ENCODE measurements around the gene ZNF143.
"Not testable (repeated sequence)": the region's sequence is repeated elsewhere in the genome, so short reads cannot be mapped to it uniquely, and the experiment has no call there.

ZNF143 gene

GRCh38 chr11:9448576-9449352 is 12.0 kb upstream of the ZNF143 start:
- no peak overlapping the region for H3K27ac ChIP-seq (ENCODE audit: poor library complexity, severe bottlenecking)
- no peak overlapping the region for H3K4me3 ChIP-seq (ENCODE audit: severe bottlenecking)
- ATAC-seq (ENCODE audit: low read depth) = no peak
- TF ChIP-seq CTCF (IDR thresholded peaks at IDR 0.05; ENCODE audit: poor library complexity, severe bottlenecking) = no peak
- H3K9me3 ChIP-seq (ENCODE audit: severe bottlenecking) = no peaks in the 10 kb centered on the region
- peaks cover 41% of the 10 kb centered on the region for H3K36me3 ChIP-seq (ENCODE audit: low read depth)
- H3K4me1 ChIP-seq (ENCODE audit: insufficient read depth, poor library complexity, severe bottlenecking) = no peaks in the 10 kb centered on the region
- H3K27me3 ChIP-seq (ENCODE audit: insufficient read depth, poor library complexity, severe bottlenecking) = no peaks in the 10 kb centered on the region
- DNase-seq (ENCODE audit: low spot score) = no peak

- not testable (repeated sequence) for DNase-seq (ENCODE audit: low spot score); H3K4me3 ChIP-seq (ENCODE audit: severe bottlenecking); H3K4me1 ChIP-seq (ENCODE audit: insufficient read depth, poor library complexity, severe bottlenecking); H3K9me3 ChIP-seq (ENCODE audit: severe bottlenecking); ATAC-seq (ENCODE audit: low read depth); H3K27me3 ChIP-seq (ENCODE audit: insufficient read depth, poor library complexity, severe bottlenecking); H3K27ac ChIP-seq (ENCODE audit: poor library complexity, severe bottlenecking)
- peaks cover 14% of the 10 kb centered on the region for H3K36me3 ChIP-seq (ENCODE audit: low read depth)
Observed at GRCh38 chr11:9452023-9452422, 8.8 kb upstream of the ZNF143 start.

DNA sequence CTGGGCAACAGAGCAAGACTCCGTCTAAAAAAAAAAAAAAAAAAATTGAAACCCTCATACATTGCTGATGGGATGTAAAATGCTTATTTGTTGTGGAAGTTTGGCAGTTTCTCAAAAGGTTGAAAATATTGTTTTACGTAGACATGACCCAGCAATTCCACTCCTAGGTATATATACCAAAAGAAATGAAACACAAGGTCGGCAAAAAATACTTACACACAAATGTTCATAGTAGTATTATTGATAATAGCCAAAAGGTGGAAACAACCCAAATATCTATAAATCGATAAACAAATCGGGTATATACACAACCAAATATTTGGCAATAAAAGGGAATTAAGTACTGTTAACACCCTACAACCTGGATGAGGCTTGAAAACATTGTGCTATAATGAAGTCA is 5.1 kb upstream of the ZNF143 start:
- Histone ChIP-seq H3K9me3 (ENCODE audit: severe bottlenecking) (no peaks in the 10 kb centered on the region), H3K27ac (ENCODE audit: poor library complexity, severe bottlenecking) (no peak overlapping the region), H3K36me3 (ENCODE audit: low read depth) (no peaks in the 10 kb centered on the region), H3K4me1 (ENCODE audit: insufficient read depth, poor library complexity, severe bottlenecking) (no peaks in the 10 kb centered on the region), H3K27me3 (ENCODE audit: insufficient read depth, poor library complexity, severe bottlenecking) (no peaks in the 10 kb centered on the region), H3K4me3 (ENCODE audit: severe bottlenecking) (no peak overlapping the region)
- no peak for TF ChIP-seq CTCF (IDR thresholded peaks at IDR 0.05; ENCODE audit: poor library complexity, severe bottlenecking)
- no peak for DNase-seq (ENCODE audit: low spot score)
- ATAC-seq (ENCODE audit: low read depth) = no peak

- Histone ChIP-seq H3K4me1 (ENCODE audit: insufficient read depth, poor library complexity, severe bottlenecking) (peaks cover 15% of the 10 kb centered on the region), H3K36me3 (ENCODE audit: low read depth) (no peaks in the 10 kb centered on the region), H3K4me3 (ENCODE audit: severe bottlenecking) (peak overlapping the region; percentile 90), H3K9me3 (ENCODE audit: severe bottlenecking) (no peaks in the 10 kb centered on the region), H3K27me3 (ENCODE audit: insufficient read depth, poor library complexity, severe bottlenecking) (no peaks in the 10 kb centered on the region), H3K27ac (ENCODE audit: poor library complexity, severe bottlenecking) (peak overlapping the region; percentile 93)
- TF ChIP-seq CTCF (IDR thresholded peaks at IDR 0.05; ENCODE audit: poor library complexity, severe bottlenecking) = no peak
- no peak for ATAC-seq (ENCODE audit: low read depth)
- no peak for DNase-seq (ENCODE audit: low spot score)
Observed at GRCh38 chr11:9459667-9460321, 1.0 kb upstream of the ZNF143 start.

DNA sequence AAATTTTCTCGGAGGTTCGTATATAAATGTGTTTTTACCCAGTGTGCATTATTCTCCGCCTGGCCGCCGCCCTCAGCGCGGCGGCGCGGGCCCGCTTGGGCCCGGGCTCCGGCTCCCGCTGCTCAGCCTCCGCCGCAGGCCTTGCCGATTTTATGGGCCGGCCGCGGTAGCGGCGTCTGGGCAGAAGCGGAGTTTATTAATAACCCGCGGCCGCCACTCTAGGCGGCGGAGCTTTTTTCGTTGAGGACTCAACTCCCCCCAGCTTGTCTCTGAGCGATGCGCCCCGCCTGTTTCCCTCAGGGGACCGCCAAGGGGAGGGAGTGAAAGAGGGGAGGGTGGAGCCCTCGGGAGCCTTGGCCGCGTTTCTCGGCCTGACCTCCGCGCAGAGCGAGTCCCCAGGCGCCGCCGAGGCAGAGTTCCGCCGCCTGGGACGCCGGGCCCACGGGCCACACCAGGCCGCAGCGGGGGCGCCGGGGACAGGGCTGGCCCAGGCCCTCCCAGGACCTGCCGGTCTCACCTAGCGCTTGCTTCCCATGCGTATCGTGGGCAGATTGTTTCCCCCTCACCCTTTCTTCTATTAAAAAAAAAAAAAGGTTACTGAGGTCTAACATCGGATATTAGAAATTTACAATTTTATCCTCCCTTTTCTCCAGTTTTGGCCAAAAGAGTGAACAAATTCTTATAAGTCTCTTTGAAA is 399 bp downstream of the ZNF143 start:
- H3K4me3 ChIP-seq (ENCODE audit: severe bottlenecking) = peak overlapping the region; percentile 71
- no peaks in the 10 kb centered on the region for H3K9me3 ChIP-seq (ENCODE audit: severe bottlenecking)
- no peaks in the 10 kb centered on the region for H3K36me3 ChIP-seq (ENCODE audit: low read depth)
- DNase-seq (ENCODE audit: low spot score) (peak; percentile 86), ATAC-seq (ENCODE audit: low read depth) (peak; percentile 63)
- TF ChIP-seq CTCF (IDR thresholded peaks at IDR 0.05; ENCODE audit: poor library complexity, severe bottlenecking) = no peak
- no peaks in the 10 kb centered on the region for H3K27me3 ChIP-seq (ENCODE audit: insufficient read depth, poor library complexity, severe bottlenecking)
- H3K4me1 ChIP-seq (ENCODE audit: insufficient read depth, poor library complexity, severe bottlenecking) = peaks cover 15% of the 10 kb centered on the region
- H3K27ac ChIP-seq (ENCODE audit: poor library complexity, severe bottlenecking) = peak overlapping the region; percentile 93

Data from RWPE2 (cell line).